LoVo (cell line): ENCODE measurements around the gene ATL3.
"Not testable (repeated sequence)": the region's sequence is repeated elsewhere in the genome, so short reads cannot be mapped to it uniquely, and the experiment has no call there.

Experiments
- DNase-seq: peaks from one replicate; pipeline ENCODE4 v3.0.0-alpha.2; 2016; ENCODE audit warnings: low spot score

ATL3 gene

DNA sequence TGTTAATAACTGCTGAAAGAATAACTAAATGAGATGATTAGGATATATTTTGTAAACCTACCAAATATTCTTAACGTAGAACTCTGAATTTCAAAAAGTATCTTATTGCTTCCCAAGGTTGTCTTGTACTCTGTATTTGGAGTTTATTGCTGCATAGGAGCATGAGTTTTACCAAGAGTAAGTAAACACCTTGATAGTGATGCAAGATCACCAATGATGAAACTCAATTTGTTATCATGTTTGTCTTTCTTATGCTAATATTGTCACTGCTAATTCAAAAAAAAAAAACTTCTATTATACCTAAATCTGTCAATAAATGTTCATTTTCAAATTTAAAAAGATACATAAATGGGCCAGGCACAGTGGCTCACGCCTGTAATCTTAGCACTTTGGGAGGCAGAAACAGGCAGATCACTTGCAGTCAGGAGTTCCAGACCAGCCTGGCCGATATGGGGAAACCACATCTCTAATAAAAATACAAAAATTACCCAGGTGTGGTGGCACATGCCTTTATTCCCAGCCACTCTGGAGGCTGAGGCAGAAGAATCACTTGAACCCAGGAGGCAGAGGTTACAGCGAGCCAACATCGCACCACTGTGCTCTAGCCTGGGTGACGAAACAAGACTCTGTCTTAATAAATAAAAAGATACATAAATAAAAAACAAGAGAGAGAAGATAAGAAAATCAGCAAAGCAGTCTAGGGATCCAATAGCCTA is 84.6 kb downstream of the ATL3 start:
- DNase-seq, result no peak

DNA sequence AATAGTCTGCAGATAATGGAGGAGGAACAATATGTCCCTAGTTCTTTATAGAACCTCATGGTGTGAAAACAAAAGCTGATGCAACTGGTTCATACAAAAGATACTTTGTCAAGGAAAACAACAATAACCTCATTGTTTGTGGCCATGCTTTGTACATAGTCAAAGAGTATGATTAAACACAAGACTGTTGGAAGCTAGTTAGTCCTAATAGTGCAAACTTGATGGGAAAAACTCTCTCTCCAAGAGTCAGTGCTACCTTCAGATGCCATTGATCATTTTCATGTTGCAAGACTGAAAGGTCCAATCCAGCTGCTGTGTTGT is 87.9 kb downstream of the ATL3 start:
- no peak for DNase-seq

- DNase-seq, result not testable (repeated sequence)
Observed at GRCh38 chr11:63581224-63581623, 90.0 kb downstream of the ATL3 start.

GRCh38 chr11:63578882-63579281 is 92.3 kb downstream of the ATL3 start:
- DNase-seq, result not testable (repeated sequence)

GRCh38 chr11:63574856-63575602 is 96.1 kb downstream of the ATL3 start:
- DNase-seq, result peak; percentile 51
